ENCODE data around the gene UNKL.

GRCh38 chr16:1425616-1426370, 11.3 kb upstream of the UNKL start:
- TF ChIP-seq CTCF (IDR thresholded peaks at IDR 0.05) (no peak), POLR2A (IDR thresholded peaks at IDR 0.05) (no peak), POLR2AphosphoS5 (IDR thresholded peaks at IDR 0.05) (no peak)
